ENCODE data around the gene CCDC13.

- no peak for TF ChIP-seq POLR2A (IDR thresholded peaks at IDR 0.05)
- TF ChIP-seq CTCF (IDR thresholded peaks at IDR 0.05) = no peak
Observed at GRCh38 chr3:42822828-42823227, 49.8 kb upstream of the CCDC13 start.

Data from right lobe of liver (tissue), 4 donors.